HepG2 (cell line): ENCODE data around the gene CEP55. TPM values are rescaled to one million over a fixed set of nuclear protein-coding genes. Genes with fewer than 3 reads are reported as not detected.

Source experiments
- ATAC-seq: fragments of 200-7000 bp; cut with Tn5 transposase; 3 replicates; pipeline ENCODE4 v1.9.1; 2020; ENCODE audit warnings: mild to moderate bottlenecking, moderate library complexity
- BruUV-seq: library from RNA; stranded (reverse); fragments of 400-500 nt; replicated peaks from 2 replicates; lab custom pipeline; 2021; lab: Mats Ljungman, UMichigan
- CTCF ChIA-PET: fragments of 300-600 bp; formaldehyde crosslinking; extraction: SDS; loops from one replicate; lab custom pipeline; 2021; ENCODE audit warnings: low total read pairs, inconsistent platforms, low intra/inter-chr PET ratio; lab: Yijun Ruan, JAX
- POLR2A ChIA-PET: fragments of 350-600 bp; sonication (Branson Sonifier 250); formaldehyde crosslinking; loops from one replicate; lab custom pipeline; 2020; ENCODE audit warnings: antibody characterized with exemption, inconsistent platforms; lab: Yijun Ruan, JAX
- DNase-seq: peaks from one replicate; pipeline ENCODE4 v3.0.0-alpha.2; 2015; ENCODE audit warnings: low spot score
- FAIRE-seq: peaks from 3 replicates; lab custom pipeline; 2011; peaks lifted over from hg19 to GRCh38; lab: Jason Lieb, UNC
- H2AFZ ChIP-seq: one replicate; pipeline ENCODE4 v1.6.1; 2011; ENCODE audit warnings: low read length, inconsistent platforms
- H3K27ac ChIP-seq: fragments of 300-600 bp; 3 replicates; pipeline ENCODE4 v1.8.0; 2011; ENCODE audit warnings: mixed run types, mild to moderate bottlenecking, mixed read lengths, low read length, inconsistent platforms; ENCODE audit not compliant: insufficient read depth; ENCODE audit errors: extremely low read length
- H3K27me3 ChIP-seq, 2 experiments: fragments of 200-600 bp in 1 of 2; 2 replicates in 1 of 2; 3 replicates in 1 of 2; pipeline versions ENCODE4 v1.6.0 to v1.8.0; 2011; ENCODE audit warnings: low read length in 2 of 2, mild to moderate bottlenecking in 2 of 2, moderate library complexity in 2 of 2, inconsistent platforms in 1 of 2; ENCODE audit not compliant: insufficient read depth in 2 of 2, control insufficient read depth in 1 of 2
- H3K36me3 ChIP-seq, 2 experiments: fragments of 200-600 bp in 1 of 2; replicated peaks in 1 of 2; 2 replicates in 1 of 2; 3 replicates in 1 of 2; pipeline versions ENCODE4 v1.5.1 to v1.8.0; 2011; ENCODE audit warnings: low read length in 2 of 2, inconsistent platforms in 1 of 2; ENCODE audit not compliant: insufficient read depth in 2 of 2, control insufficient read depth in 1 of 2
- H3K4me1 ChIP-seq: 2 replicates; pipeline ENCODE4 v1.5.1; 2012; ENCODE audit warnings: low read length, inconsistent platforms; ENCODE audit not compliant: insufficient read depth
- H3K4me2 ChIP-seq: 2 replicates; pipeline ENCODE4 v1.6.0; 2011; ENCODE audit warnings: low read depth, low read length, inconsistent platforms
- H3K4me3 ChIP-seq, 3 experiments: fragments of 200-600 bp in 1 of 3; sonication (generic), shearing (Covaris generic) in 1 of 3; replicated peaks in 1 of 3; 2 replicates each; pipeline ENCODE4 v1.5.1; 2011 to 2016; ENCODE audit warnings: low read length in 3 of 3, inconsistent platforms in 2 of 3, low read depth in 2 of 3, mild to moderate bottlenecking in 2 of 3, control low read depth in 1 of 3, mixed read lengths in 1 of 3; ENCODE audit not compliant: insufficient read depth in 1 of 3
- H3K79me2 ChIP-seq: one replicate; pipeline ENCODE4 v1.6.1; 2011; ENCODE audit warnings: low read length, inconsistent platforms; ENCODE audit not compliant: insufficient read depth
- H3K9ac ChIP-seq: 2 replicates; pipeline ENCODE4 v1.6.0; 2011; ENCODE audit warnings: mild to moderate bottlenecking, low read depth, low read length, inconsistent platforms; ENCODE audit not compliant: insufficient read depth
- H3K9me3 ChIP-seq: 2 replicates; pipeline ENCODE4 v1.5.1; 2012; ENCODE audit warnings: mild to moderate bottlenecking, low read length
- H4K20me1 ChIP-seq: 2 replicates; pipeline ENCODE4 v1.6.0; 2011; ENCODE audit warnings: inconsistent platforms, mild to moderate bottlenecking, low read length, moderate library complexity; ENCODE audit not compliant: insufficient read depth
- AKAP8 ChIP-seq: sonication (generic); formaldehyde crosslinking; IDR thresholded peaks from 2 replicates; pipeline ENCODE4 v1.5.1; 2020; ENCODE audit warnings: mild to moderate bottlenecking, missing genetic modification reagents
- E2F1 ChIP-seq: sonication (generic); formaldehyde crosslinking; IDR thresholded peaks from 2 replicates; pipeline ENCODE4 v1.5.0; 2020; ENCODE audit warnings: missing genetic modification reagents
- ELF3 ChIP-seq: IDR thresholded peaks from 2 replicates; pipeline ENCODE4 v1.6.1; 2016; ENCODE audit warnings: missing genetic modification reagents, missing compliant biosample characterization
- HOXA5 ChIP-seq: sonication (generic); formaldehyde crosslinking; IDR thresholded peaks from 2 replicates; pipeline ENCODE4 v1.4.0; 2020; ENCODE audit warnings: missing genetic modification reagents
- KAT7 ChIP-seq: IDR thresholded peaks from 2 replicates; pipeline ENCODE4 v1.6.1; 2018; ENCODE audit warnings: borderline replicate concordance, missing compliant biosample characterization
- MXD1 ChIP-seq: sonication (generic); formaldehyde crosslinking; IDR thresholded peaks from 2 replicates; pipeline ENCODE4 v1.4.0; 2020; ENCODE audit warnings: mild to moderate bottlenecking, missing genetic modification reagents
- NCOA1 ChIP-seq: sonication (generic); formaldehyde crosslinking; IDR thresholded peaks from 2 replicates; pipeline ENCODE4 v1.9.0; 2021; ENCODE audit warnings: missing genetic modification reagents
- NR2F1 ChIP-seq, 2 experiments: fragments of 450-650 bp in 1 of 2; formaldehyde crosslinking in 1 of 2; IDR thresholded peaks; 2 replicates each; pipeline versions ENCODE4 v1.5.0 to v1.6.1; 2016 to 2020; ENCODE audit warnings: mild to moderate bottlenecking in 1 of 2, missing compliant biosample characterization in 1 of 2, missing genetic modification reagents in 1 of 2, moderate library complexity in 1 of 2
- PHB2 ChIP-seq: fragments of 450-650 bp; IDR thresholded peaks from 2 replicates; pipeline ENCODE4 v1.6.1; 2018; ENCODE audit not compliant: partially characterized antibody
- PHF21A ChIP-seq: sonication (generic); formaldehyde crosslinking; IDR thresholded peaks from 2 replicates; pipeline ENCODE4 v1.5.0; 2020; ENCODE audit warnings: mild to moderate bottlenecking, missing genetic modification reagents
- RELA ChIP-seq: sonication (generic); formaldehyde crosslinking; IDR thresholded peaks from 2 replicates; pipeline ENCODE4 v1.4.0; 2020; ENCODE audit warnings: missing genetic modification reagents
- TCF12 ChIP-seq, 2 experiments: fragments of 450-650 bp in 1 of 2; sonication (generic) in 1 of 2; formaldehyde crosslinking in 1 of 2; IDR thresholded peaks; 2 replicates each; pipeline versions ENCODE4 v1.6.1 to v1.8.0; 2017 to 2022; ENCODE audit warnings: antibody characterized with exemption in 1 of 2, mild to moderate bottlenecking in 1 of 2, missing genetic modification reagents in 1 of 2, moderate library complexity in 1 of 2
- ZNF10 ChIP-seq: sonication (generic); formaldehyde crosslinking; IDR thresholded peaks from 2 replicates; pipeline ENCODE4 v1.4.0; 2020; ENCODE audit warnings: mild to moderate bottlenecking, low read depth, missing genetic modification reagents, borderline replicate concordance
- ZNF556 ChIP-seq: sonication (generic); formaldehyde crosslinking; IDR thresholded peaks from 2 replicates; pipeline ENCODE4 v1.4.0; 2020; ENCODE audit warnings: mild to moderate bottlenecking, missing genetic modification reagents, borderline replicate concordance
- ZNF749 ChIP-seq: sonication (generic); formaldehyde crosslinking; IDR thresholded peaks from 2 replicates; pipeline ENCODE4 v1.8.0; 2022; ENCODE audit warnings: mild to moderate bottlenecking, missing genetic modification reagents, moderate library complexity, borderline replicate concordance
- WGBS: methylation state at CpG from one replicate; pipeline ENCODE4 v1.1.6; 2017; ENCODE audit warnings: low lambda C conversion rate; 5-methylcytosine and 5-hydroxymethylcytosine counted together
- in situ Hi-C: cut with HindIII; loops from 2 replicates; pipeline ENCODE4 v1.10.0; 2017; ENCODE audit warnings: low pct_unique_long_range_greater_than_20kb; ENCODE audit not compliant: extremely low pct_ligation_motif_present
- intact Hi-C: fragments of 100-400 bp; cut with micrococcal nuclease; formaldehyde crosslinking; loops from one replicate; pipeline ENCODE4 v1.10.0; 2022; ENCODE audit not compliant: unreplicated experiment
- polyA plus RNA-seq, 8 experiments: library from polyadenylated mRNA; depleted of rRNA in 3 of 8; stranded (reverse) in 7 of 8; unstranded in 1 of 8; fragments of >200 nt; fragmentation: Illumina TruSeq in 4 of 8; extraction: Trizol in 4 of 8; gene quantifications; 2 replicates each; pipeline versions ENCODE4 v1.2.1 to v1.2.3, GENCODE V29; 2011 to 2016; ENCODE audit warnings: low read depth in 4 of 8, missing spikeins in 1 of 8, mixed read lengths in 1 of 8; ENCODE audit not compliant: insufficient read depth in 1 of 8
- total RNA-seq, 5 experiments: library from RNA; depleted of rRNA; stranded (reverse); fragments of >200 nt; fragmentation: Illumina TruSeq; extraction: Trizol; gene quantifications; 2 replicates each; pipeline ENCODE4 v1.2.3, GENCODE V29; 2016; ENCODE audit warnings: low read depth in 1 of 5
- TF ChIP-seq, protein P1 (sequence below): sonication (generic); formaldehyde crosslinking; IDR thresholded peaks from 2 replicates; pipeline ENCODE4 v1.5.0; 2020; ENCODE audit warnings: mild to moderate bottlenecking, missing genetic modification reagents, borderline replicate concordance
- TF ChIP-seq, protein P2 (sequence below), 2 experiments: sonication (generic) in 1 of 2; formaldehyde crosslinking in 1 of 2; IDR thresholded peaks; 2 replicates each; pipeline versions ENCODE4 v1.4.0 to v1.6.1; 2018 to 2020; ENCODE audit warnings: missing genetic modification reagents in 2 of 2, borderline replicate concordance in 1 of 2, low read depth in 1 of 2, mild to moderate bottlenecking in 1 of 2, missing biosample characterization in 1 of 2

CEP55 gene
- total and polyA plus RNA-seq, 2 of the 13 experiments (the other 11 are each of a cell fraction or from before 2014, with no cell fraction given): 6.5 to 17.1 TPM

DNA sequence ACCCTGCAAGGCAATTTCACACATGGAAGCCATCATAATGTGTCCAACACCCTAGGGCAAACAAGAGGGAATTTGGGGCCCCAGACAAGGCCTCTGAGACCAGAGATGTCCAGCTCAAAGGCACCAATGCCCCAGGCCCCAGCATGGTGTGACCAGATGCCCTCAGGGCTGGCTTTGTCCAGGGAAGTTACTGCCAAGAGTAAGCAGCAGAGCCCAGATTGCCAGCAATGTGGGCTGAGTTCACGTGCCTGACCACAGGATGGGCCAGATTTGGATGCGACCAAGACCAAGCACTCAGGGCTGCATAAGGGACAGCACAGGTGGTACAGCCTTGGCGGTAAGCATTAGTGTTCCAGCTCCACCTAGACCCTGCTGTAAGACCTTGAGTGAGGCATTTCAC, 27.0 kb upstream of the CEP55 start:
- CTCF ChIA-PET: no interaction called here
- ATAC-seq: no peak
- TF ChIP-seq ZNF556 (CRISPR knock-in tag) (no peak), E2F1 (no peak), AKAP8 (CRISPR knock-in tag) (no peak), PHB2 (no peak), NCOA1 (CRISPR knock-in tag) (no peak), ZNF749 (CRISPR knock-in tag) (no peak), PHF21A (CRISPR knock-in tag) (no peak), NR2F1 (CRISPR knock-in tag; IDR thresholded peaks at IDR 0.05) (no peak), KAT7 (no peak), HOXA5 (CRISPR knock-in tag) (no peak), ELF3 (CRISPR knock-in tag) (no peak), RELA (CRISPR knock-in tag) (no peak), MXD1 (CRISPR knock-in tag) (no peak), ZNF10 (no peak), TCF12 (IDR thresholded peaks at IDR 0.05) (no peak), TCF12 (CRISPR knock-in tag; IDR thresholded peaks at IDR 0.05) (no peak)
- TF ChIP-seq, protein P1, sequence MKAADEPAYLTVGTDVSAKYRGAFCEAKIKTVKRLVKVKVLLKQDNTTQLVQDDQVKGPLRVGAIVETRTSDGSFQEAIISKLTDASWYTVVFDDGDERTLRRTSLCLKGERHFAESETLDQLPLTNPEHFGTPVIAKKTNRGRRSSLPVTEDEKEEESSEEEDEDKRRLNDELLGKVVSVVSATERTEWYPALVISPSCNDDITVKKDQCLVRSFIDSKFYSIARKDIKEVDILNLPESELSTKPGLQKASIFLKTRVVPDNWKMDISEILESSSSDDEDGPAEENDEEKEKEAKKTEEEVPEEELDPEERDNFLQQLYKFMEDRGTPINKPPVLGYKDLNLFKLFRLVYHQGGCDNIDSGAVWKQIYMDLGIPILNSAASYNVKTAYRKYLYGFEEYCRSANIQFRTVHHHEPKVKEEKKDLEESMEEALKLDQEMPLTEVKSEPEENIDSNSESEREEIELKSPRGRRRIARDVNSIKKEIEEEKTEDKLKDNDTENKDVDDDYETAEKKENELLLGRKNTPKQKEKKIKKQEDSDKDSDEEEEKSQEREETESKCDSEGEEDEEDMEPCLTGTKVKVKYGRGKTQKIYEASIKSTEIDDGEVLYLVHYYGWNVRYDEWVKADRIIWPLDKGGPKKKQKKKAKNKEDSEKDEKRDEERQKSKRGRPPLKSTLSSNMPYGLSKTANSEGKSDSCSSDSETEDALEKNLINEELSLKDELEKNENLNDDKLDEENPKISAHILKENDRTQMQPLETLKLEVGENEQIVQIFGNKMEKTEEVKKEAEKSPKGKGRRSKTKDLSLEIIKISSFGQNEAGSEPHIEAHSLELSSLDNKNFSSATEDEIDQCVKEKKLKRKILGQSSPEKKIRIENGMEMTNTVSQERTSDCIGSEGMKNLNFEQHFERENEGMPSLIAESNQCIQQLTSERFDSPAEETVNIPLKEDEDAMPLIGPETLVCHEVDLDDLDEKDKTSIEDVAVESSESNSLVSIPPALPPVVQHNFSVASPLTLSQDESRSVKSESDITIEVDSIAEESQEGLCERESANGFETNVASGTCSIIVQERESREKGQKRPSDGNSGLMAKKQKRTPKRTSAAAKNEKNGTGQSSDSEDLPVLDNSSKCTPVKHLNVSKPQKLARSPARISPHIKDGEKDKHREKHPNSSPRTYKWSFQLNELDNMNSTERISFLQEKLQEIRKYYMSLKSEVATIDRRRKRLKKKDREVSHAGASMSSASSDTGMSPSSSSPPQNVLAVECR (CRISPR knock-in tag): no peak
- TF ChIP-seq, protein P2, sequence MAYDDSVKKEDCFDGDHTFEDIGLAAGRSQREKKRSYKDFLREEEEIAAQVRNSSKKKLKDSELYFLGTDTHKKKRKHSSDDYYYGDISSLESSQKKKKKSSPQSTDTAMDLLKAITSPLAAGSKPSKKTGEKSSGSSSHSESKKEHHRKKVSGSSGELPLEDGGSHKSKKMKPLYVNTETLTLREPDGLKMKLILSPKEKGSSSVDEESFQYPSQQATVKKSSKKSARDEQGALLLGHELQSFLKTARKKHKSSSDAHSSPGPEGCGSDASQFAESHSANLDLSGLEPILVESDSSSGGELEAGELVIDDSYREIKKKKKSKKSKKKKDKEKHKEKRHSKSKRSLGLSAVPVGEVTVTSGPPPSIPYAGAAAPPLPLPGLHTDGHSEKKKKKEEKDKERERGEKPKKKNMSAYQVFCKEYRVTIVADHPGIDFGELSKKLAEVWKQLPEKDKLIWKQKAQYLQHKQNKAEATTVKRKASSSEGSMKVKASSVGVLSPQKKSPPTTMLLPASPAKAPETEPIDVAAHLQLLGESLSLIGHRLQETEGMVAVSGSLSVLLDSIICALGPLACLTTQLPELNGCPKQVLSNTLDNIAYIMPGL (CRISPR knock-in tag; IDR thresholded peaks at IDR 0.05; ENCODE audit: borderline replicate concordance in 1 of 2, low read depth in 1 of 2): no peak

More for the DNA sequence above, 27.0 kb upstream of the CEP55 start:
- Histone ChIP-seq H3K4me2 (no peak overlapping the region), H3K36me3 (no peaks in the 10 kb centered on the region), H3K27ac (no peak overlapping the region), H3K4me1 (peaks cover 6% of the 10 kb centered on the region; the same call in 1 of the 2 replicates), H3K79me2 (no peaks in the 10 kb centered on the region), H3K9me3 (no peaks in the 10 kb centered on the region), H4K20me1 (no peaks in the 10 kb centered on the region), H2AFZ (no peak overlapping the region), H3K9ac (no peak overlapping the region), H3K4me3 (no peak overlapping the region), H3K27me3 (no peaks in the 10 kb centered on the region)
- in situ Hi-C loops: no loop called here
- DNase-seq: no peak
- intact Hi-C loops: no loop called here
- POLR2A ChIA-PET: no interaction called here
- no peak for FAIRE-seq
- no TSS peak for BruUV-seq
- 93% methylated on average over 1 of the region's 3 CpGs for WGBS
